Head of caudate nucleus (tissue), 42 donors: Measurements from ENCODE around the gene PFDN1.

ENCODE experiments used
- DNase-seq, 42 donors: peaks; one replicate each; pipeline versions ENCODE4 v3.0.0 to v3.0.0-alpha.2; 2020 to 2021; ENCODE audit warnings: mixed read lengths in 7 of 42
- intact Hi-C: fragments of 100-400 bp; cut with DNase I; formaldehyde crosslinking; loops from one replicate; pipeline ENCODE4 v1.15.0; 2022

The PFDN1 gene

GRCh38 chr5:140267201-140267540 is 35.7 kb downstream of the PFDN1 start:
- intact Hi-C loops: no loop called here
- DNase-seq: no peak

- DNase-seq: no peak
- intact Hi-C loops: no loop called here
These were observed 36.3 kb downstream of the PFDN1 start for GRCh38 chr5:140266471-140267200.

DNA sequence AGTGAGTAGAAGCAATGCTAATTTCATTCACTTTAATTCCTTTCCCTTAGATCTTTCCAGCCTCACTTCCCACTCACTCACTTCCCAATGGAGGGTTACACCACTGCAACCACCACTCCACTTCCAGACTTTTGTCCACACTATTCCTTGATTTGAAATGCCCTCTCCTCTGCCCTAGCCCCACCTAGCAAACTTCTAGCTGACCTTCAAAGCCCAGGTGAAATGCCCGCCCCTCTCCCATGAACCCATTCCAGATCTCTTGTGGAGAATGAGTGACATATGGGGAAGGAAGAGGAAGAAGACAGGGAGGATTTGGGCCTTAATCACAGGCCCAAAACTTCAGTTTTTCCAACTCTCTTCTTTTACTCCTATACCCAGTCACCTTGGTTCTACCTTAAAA is 37.1 kb downstream of the PFDN1 start:
- intact Hi-C loops: no loop called here
- DNase-seq: no peak

DNA sequence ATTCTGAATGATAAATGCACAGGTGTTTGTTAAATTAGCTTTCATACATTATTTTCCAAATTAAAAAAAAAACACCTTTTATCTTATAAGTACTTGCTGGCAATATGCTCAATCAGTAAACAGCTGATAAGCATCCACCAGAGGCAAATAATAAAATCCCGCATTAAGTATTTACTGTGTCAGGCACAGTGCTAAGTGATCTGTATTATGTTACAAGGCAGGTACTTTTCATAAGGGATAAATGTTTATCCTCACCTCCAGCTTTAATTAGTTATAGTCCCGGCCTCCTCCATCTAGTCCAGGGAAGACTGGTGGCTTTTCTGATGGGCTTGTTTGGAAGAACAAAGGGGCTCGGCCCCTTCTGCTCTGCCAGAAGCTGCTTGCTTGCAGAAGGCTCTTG is 40.1 kb downstream of the PFDN1 start:
- intact Hi-C loops: no loop called here

GRCh38 chr5:140262221-140262620 is 40.7 kb downstream of the PFDN1 start:
- DNase-seq: no peak
- intact Hi-C loops: no loop called here

More for the DNA sequence above, 40.1 kb downstream of the PFDN1 start:
- DNase-seq: no peak

DNA sequence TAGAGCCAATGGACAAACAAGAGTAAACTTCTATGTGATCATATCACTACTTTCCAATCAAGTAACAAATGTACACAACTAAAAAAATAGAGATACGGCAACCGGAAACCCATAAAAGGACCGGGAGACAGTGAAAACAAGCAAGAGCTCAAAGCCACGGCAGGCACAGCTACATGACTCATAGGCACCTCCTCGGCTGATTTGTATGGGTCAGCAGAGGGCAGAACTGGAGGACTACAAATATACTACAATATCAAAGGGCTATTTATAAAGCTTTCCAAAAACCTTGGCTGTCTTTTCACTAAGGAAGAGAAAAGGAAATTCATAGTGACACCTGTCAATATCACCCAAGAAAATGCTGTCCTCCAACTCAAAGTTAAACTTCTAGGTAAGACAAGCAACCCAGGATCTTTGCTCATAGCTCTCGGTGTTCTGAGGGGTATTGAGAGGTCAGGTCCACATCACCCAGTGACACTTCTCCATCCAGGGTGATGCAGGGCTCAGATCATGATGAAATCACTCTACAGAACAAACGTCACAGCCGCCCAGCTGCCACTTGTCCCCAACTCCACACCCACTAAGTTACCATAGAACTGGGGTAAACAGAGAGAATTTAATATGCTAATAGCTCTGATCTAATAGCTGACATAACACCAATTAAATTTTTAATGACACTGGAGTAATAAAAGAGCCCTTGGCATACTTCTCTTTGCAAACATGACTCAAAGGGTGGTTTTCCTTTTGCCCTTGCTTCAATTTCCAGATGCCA is 41.3 kb downstream of the PFDN1 start:
- intact Hi-C loops: no loop called here
- DNase-seq: peak in 36 of 42 donors; percentile 23 to 87 (median 68)

GRCh38 chr5:140260089-140260656 is 42.7 kb downstream of the PFDN1 start:
- DNase-seq: no peak
- intact Hi-C loops: no loop called here

DNA sequence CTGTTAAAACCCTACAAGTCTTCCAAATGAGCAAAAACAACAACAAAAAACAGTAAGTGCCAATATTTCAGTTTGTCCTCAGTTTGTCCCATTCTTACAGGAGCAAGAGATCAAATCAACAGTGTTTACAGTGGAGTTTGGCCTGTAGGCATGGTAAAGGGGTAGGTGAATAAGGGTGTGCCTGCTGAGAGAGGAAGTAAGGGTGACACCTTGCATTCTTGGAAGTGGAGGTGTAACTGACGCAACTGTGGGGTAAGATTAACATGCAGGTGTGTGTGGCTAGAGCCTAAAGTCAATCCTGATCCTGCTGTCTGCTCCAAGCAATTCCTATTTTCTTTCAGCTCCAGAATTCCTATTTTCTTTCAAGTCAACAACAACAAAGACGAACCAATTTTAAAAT is 43.4 kb downstream of the PFDN1 start:
- DNase-seq: no peak
- intact Hi-C loops: no loop called here

DNA sequence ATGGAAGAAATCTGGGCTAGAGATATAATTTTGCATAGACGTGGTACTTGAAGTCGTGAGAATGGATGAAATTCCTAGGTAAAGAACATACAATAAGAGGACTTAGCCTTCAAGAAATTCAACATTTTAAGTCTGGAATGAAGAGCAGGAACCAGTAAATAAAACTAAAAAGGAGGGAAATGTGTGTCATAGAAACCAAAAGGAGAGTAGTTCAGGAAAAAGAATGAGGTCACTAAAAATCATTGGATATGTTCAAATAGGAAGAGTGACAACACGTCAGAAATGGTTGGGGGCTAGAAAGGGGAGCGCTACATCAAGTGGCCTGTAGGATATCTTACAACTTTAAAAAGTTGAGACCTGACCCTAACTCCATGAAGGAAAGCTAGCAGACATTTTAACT is 44.0 kb downstream of the PFDN1 start:
- intact Hi-C loops: no loop called here
- DNase-seq: no peak

DNA sequence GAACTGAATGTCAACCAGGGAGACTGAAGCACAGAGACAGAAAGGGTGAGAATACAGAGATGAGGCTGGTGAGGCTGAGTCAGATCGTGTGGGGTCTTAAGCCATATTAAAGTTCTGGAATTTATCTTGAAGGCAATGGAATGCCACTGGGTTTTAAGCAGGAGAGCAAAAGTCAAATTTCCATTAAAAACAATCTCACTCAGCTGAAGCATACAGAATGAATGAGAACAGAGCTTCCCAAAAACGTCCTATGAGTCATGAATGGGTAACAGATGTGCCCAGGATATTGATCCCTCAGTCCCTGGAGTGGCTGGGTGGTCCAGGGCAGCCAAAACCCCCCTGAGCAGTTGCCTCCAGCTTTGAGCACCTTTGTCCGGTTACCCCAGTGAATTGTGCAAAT is 44.9 kb downstream of the PFDN1 start:
- intact Hi-C loops: no loop called here
- no peak for DNase-seq

GRCh38 chr5:140256726-140257125 is 46.2 kb downstream of the PFDN1 start:
- no peak for DNase-seq
- intact Hi-C loops: no loop called here

DNA sequence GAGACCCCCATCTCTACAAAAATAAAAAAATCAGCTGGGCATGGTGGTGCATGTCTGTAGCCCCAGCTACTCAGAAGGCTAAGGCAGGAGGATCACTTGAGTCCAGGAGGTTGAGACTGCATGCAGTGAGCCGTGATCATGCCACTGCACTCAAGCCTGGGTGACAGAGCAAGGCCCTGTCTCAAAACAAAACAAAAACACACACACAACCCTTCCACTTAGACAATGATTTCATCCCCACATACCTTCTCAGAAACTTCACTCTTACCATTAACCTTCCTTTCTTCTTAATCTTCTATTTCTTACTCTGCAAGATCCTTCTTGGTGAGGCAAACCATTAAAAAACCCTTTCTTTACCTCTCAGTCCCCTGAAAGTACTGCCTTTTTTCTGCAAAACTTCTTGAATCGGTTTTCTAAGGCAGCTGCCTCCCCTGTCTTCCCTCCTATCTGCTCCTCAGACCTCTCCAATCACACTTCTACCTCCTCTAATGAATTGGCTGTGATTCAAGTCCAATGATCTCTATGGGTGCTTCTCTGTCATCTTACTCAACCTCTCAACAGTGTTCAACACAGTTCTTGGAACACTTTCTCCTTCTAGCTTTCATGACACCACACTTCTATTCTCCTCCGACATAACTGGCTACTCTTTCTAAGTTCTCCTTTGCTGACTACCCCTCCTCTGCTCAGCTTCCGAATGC is 47.3 kb downstream of the PFDN1 start:
- DNase-seq: no peak
- intact Hi-C loops: no loop called here

DNA sequence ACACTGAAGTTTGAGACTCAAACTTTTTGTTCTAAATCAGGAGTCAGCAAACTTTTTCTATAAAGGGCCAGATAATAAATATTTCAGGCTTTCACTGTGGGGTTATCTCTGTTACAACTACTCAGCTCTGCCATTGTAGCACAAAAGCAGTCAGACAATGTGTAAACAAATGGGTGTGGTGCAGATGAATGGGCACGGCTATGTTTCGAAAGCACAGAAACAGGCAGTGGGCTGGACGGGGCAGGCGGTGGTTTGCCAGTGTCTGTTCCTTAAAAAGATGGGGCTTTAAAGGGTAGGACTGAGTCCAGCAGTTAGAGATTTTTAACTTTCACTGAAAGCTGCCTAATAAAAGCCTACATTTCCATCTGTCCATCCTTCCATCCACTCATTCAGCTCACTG is 48.9 kb downstream of the PFDN1 start:
- intact Hi-C loops: no loop called here
- DNase-seq: no peak

- DNase-seq: no peak
- intact Hi-C loops: no loop called here
These were observed 50.3 kb downstream of the PFDN1 start for GRCh38 chr5:140252470-140253126.

- peak in 1 of 42 donors; percentile 49 for DNase-seq
- intact Hi-C loops: no loop called here
These were observed 51.4 kb downstream of the PFDN1 start for GRCh38 chr5:140251527-140251973.

- no peak for DNase-seq
These were observed 52.5 kb downstream of the PFDN1 start for GRCh38 chr5:140250386-140250785.

DNA sequence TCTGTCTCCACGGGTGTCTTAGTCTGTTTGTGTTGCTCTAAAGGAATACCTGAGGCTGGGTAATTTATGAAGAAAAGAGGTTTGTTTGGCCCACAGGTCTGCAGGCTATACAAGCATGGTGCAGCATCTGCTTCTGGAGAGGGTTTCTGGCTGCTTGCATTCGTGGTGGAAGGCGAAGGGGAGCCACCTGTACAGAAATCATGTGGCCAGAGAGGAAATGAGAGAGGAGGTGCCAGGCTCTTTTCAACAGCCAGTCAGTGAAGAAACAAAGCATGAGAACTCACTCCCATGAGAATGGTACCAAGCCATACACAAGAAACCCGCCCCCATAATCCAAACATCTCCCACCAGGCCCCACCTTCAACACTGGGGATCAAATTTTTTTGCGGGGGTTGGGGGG is 53.4 kb downstream of the PFDN1 start:
- DNase-seq: no peak
- intact Hi-C loops: loop anchor here (10.0 kb wide), 1 partner anchor 55 kb away; the partner anchor contains the start of gene PFDN1

More at GRCh38 chr5:140250386-140250785, 52.5 kb downstream of the PFDN1 start:
- intact Hi-C loops: no loop called here

DNA sequence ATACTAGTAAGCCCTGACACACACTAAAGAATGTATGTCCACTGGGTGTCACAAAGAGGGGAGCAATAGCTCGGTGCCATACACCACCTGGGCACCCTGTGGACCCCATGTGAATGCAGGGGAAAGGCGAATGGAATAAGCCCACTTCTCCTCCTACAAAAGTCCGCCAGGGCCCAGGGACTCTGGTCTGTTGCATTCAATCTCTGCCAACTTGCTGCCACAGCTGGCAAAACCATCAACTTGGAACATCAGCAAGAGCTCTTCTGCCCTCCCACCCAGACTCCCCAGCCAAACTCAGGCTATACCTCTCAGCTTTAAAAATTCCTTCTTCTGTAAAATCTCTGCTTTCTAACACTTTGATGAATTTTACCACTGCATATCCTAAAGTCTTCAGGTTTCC is 54.5 kb downstream of the PFDN1 start:
- intact Hi-C loops: loop anchor here (10.0 kb wide), 1 partner anchor 56 kb away; the partner anchor contains the start of gene PFDN1
- DNase-seq: no peak
